Skeletal muscle satellite cell (primary cell): Measurements from ENCODE around the gene FANK1.
"Not testable (repeated sequence)": the region's sequence is repeated elsewhere in the genome, so short reads cannot be mapped to it uniquely, and the experiment has no call there.

Experiments used
- H3K27me3 ChIP-seq: 2 replicates; pipeline ENCODE4 v1.7.0; 2013; ENCODE audit warnings: low read length; ENCODE audit not compliant: control insufficient read depth, insufficient read depth
- H3K36me3 ChIP-seq: 2 replicates; pipeline ENCODE4 v1.7.0; 2013; ENCODE audit warnings: mild to moderate bottlenecking, control low read depth, low read length; ENCODE audit not compliant: insufficient read depth
- H3K4me1 ChIP-seq: 2 replicates; pipeline ENCODE4 v1.7.0; 2013; ENCODE audit warnings: low read length; ENCODE audit not compliant: control insufficient read depth, insufficient read depth
- H3K4me2 ChIP-seq: 2 replicates; pipeline ENCODE4 v1.7.0; 2013; ENCODE audit warnings: mild to moderate bottlenecking, low read length
- H3K4me3 ChIP-seq: 2 replicates; pipeline ENCODE4 v1.7.0; 2013; ENCODE audit warnings: low read length
- H3K9ac ChIP-seq: 2 replicates; pipeline ENCODE4 v1.7.0; 2013; ENCODE audit warnings: mild to moderate bottlenecking, low read depth, low read length, moderate library complexity
- H3K9me3 ChIP-seq: replicated peaks from 2 replicates; pipeline ENCODE4 v1.7.0; 2013; ENCODE audit warnings: mild to moderate bottlenecking, control low read depth, low read length

The FANK1 gene

DNA sequence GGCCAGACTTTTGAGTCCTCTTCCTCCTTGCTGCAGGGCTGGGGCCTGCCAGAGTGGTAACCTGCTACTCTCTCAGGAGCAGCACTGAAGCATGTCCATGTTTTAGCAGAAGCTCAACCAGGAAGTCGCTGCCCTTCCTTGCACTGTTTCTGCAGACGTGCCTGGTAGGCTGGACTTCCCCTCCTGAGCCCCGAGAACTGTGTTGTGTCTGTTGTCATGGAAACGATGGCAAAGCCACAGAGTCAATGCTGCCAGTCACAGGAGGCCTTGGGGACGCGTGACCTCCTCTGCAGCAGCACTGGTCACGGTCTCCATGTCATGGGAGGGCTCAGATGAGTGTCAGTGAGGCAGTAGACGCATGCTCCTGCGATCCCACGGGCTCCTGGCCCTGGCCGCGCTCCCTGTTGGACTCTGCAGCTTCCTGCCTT lies 145.5 kb downstream of the FANK1 start:
- no peak overlapping the region for H3K4me2 ChIP-seq
- no peak overlapping the region for H3K4me3 ChIP-seq
- no peaks in the 10 kb centered on the region for H3K4me1 ChIP-seq
- no peaks in the 10 kb centered on the region for H3K9me3 ChIP-seq
- H3K27me3 ChIP-seq: no peaks in the 10 kb centered on the region
- no peak overlapping the region for H3K9ac ChIP-seq
- H3K36me3 ChIP-seq: peaks cover 38% of the 10 kb centered on the region

DNA sequence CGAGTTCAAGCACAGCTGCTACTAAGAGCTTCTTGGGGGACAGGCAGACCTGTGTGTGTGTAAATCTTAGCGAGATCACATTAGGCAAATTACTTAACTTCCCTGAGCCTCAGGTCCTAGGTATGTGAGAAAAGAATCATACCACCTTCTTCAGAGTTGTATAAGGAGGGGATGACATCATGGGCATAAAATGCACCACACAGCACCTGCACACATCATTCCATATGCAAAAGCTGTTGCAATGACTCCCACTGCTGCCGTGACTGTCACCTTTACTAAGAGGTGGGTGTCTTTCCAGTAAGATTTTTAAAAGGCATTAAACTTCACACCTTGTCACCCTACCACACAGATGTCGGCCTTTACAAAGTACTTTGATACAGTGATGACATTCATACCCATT lies 146.0 kb downstream of the FANK1 start:
- no peaks in the 10 kb centered on the region for H3K9me3 ChIP-seq
- no peak overlapping the region for H3K4me2 ChIP-seq
- H3K4me1 ChIP-seq: no peaks in the 10 kb centered on the region
- no peaks in the 10 kb centered on the region for H3K27me3 ChIP-seq
- H3K4me3 ChIP-seq: no peak overlapping the region
- H3K9ac ChIP-seq: no peak overlapping the region
- H3K36me3 ChIP-seq: peaks cover 37% of the 10 kb centered on the region

DNA sequence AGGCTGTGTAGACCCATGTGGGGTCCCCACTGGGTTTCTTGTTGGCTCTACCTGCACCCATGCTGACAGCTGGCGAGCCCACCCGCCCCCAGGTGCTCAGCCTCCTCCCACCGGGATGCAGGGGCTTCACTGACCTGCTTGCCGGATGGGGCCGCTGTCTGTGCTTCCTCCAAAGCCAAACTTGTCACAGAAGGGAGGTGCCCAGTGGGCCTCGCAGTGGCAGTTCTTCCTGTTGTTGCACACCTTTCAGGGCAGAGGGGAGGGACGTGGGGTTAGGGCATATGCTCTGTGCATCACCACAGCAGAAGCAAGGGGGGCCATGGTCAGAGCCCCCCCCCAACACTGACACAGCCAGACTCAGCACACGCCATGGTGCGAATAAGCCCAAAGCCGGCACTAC lies 146.5 kb downstream of the FANK1 start:
- H3K4me1 ChIP-seq: no peaks in the 10 kb centered on the region
- no peak overlapping the region for H3K4me2 ChIP-seq
- H3K27me3 ChIP-seq: no peaks in the 10 kb centered on the region
- no peak overlapping the region for H3K9ac ChIP-seq
- no peaks in the 10 kb centered on the region for H3K9me3 ChIP-seq
- H3K4me3 ChIP-seq: no peak overlapping the region
- peaks cover 32% of the 10 kb centered on the region for H3K36me3 ChIP-seq

DNA sequence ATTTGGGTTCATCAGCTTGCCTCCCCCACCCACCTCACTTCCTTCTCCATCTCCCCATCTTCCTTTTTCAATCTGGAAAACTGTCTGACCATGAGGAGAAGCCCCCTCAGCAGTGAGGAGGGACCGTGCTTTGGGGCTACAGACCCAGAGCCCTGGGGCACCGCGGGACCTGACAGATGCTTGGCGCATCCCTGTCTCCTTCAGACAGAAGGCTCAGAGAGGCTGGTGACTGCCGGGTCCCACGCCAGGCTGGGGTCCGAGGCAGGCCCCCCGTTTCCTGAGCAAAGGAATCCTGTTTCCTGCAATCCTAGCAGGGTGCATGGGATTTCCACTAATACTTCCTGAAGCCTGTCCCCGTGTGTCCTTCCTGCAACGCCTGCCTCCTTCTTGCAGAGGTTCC lies 147.0 kb downstream of the FANK1 start:
- H3K4me2 ChIP-seq: no peak overlapping the region
- no peaks in the 10 kb centered on the region for H3K9me3 ChIP-seq
- H3K36me3 ChIP-seq: peaks cover 29% of the 10 kb centered on the region
- H3K27me3 ChIP-seq: no peaks in the 10 kb centered on the region
- H3K9ac ChIP-seq: no peak overlapping the region
- no peak overlapping the region for H3K4me3 ChIP-seq
- no peaks in the 10 kb centered on the region for H3K4me1 ChIP-seq

DNA sequence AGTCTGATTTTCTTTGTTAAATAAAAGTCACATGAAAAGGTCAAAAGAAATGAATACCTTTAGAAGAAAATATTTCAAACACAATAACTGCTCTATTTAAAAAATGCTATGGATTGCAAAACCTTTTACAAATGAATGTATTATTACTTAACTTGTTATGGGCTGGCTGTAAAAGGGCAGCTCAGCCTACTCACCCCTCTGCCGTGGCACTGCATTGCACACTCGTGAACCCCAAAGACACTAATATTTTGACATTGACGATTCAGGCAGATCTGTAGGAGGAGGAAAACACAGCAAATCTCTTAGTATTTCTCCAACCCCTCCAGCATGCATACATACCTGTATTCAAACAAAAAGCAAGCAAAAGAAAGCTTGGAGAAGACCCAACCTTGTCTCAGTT lies 149.5 kb downstream of the FANK1 start:
- H3K9me3 ChIP-seq: no peaks in the 10 kb centered on the region
- no peak overlapping the region for H3K9ac ChIP-seq
- peaks cover 17% of the 10 kb centered on the region for H3K4me1 ChIP-seq
- H3K36me3 ChIP-seq: peaks cover 16% of the 10 kb centered on the region
- no peaks in the 10 kb centered on the region for H3K27me3 ChIP-seq
- no peak overlapping the region for H3K4me3 ChIP-seq
- no peak overlapping the region for H3K4me2 ChIP-seq

DNA sequence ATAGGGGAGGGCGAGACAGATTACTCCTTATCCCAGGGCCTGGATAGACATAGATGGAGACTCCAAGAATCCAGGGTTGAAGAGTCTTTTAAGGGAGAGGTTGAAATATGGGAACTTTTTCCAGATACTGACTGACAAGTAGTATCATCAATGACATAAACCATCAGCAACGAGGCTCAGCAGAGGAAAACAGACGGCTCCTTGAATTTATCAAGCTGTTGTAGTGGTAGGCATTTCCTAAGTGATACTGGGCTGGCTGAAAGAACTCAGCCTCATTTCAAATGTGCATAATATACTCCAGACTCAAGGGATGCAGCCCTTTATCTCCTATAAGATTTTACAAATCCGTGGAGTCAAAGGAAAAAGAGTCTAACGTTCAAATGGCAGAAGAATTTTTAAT lies 150.5 kb downstream of the FANK1 start:
- Histone ChIP-seq H3K9ac (no peak overlapping the region), H3K4me1 (peaks cover 17% of the 10 kb centered on the region), H3K4me2 (no peak overlapping the region), H3K4me3 (no peak overlapping the region), H3K27me3 (no peaks in the 10 kb centered on the region), H3K36me3 (peaks cover 7% of the 10 kb centered on the region), H3K9me3 (no peaks in the 10 kb centered on the region)

DNA sequence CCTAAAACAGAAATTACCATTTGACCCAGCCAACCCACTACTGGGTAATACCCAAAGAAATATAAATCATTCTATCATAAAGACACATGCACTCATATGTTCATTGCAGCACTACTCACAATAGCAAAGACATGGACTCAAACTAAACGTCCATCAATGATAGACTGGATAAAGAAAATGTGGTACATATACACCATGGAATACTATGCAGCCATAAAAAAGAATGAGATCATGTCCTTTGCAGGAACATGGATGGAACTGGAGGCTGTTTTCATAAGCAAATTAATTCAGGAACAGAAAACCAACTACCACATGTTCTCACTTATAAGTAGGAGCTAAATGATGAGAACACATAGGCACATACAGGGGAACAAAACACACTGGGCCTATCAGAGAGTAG lies 151.4 kb downstream of the FANK1 start:
- H3K9me3 ChIP-seq, H3K4me3 ChIP-seq, H3K4me2 ChIP-seq, H3K36me3 ChIP-seq, H3K9ac ChIP-seq, H3K27me3 ChIP-seq: not testable (repeated sequence)
- peaks cover 17% of the 10 kb centered on the region for H3K4me1 ChIP-seq

DNA sequence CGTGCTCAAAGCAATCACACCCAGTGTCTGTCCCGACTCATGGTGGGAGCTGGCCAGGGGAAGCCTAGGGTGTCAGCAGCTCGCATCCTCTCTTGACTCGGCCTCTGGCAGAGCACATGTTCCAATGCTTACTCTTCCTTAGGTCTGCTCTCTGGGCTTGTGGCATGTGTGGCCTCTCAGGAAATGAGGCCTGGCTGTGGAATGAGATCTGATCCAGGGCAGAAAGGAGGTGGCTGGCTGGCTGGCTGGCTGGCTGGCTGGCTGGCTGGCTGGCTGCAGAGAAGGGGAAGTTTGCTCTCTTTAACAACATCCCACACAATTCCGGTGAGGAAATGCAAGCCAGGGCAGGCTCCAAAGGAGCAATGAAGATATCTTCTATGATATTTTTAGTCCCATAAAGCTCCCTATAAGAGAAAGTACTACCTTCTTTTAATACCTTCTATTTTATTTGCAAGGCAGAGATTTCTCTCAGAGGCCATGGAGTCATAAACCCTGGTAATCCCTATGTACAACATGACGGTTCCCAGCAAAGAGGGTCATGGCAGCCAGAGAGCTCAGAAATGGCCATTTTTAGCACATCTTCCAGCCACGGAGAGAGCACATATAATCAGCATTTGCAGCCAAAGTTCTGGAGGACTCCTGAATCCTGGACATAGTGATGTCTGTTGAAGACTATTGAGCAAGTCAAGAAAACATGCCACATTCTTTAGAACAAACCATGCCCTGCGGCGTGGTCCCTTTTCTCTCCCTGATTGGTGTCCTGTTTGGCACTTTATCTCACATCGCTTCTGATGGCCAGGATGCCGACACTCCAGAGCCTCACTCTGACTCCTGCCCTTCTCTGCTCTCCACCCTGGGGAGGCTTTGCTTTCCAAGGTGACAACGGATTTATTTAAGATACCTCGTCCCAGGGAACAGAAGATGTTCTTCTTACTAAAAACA lies 153.7 kb downstream of the FANK1 start:
- Histone ChIP-seq H3K4me2 (no peak overlapping the region), H3K4me3 (no peak overlapping the region), H3K9ac (peak overlapping the region; percentile 18), H3K9me3 (no peaks in the 10 kb centered on the region), H3K27me3 (no peaks in the 10 kb centered on the region), H3K4me1 (peaks cover 17% of the 10 kb centered on the region), H3K36me3 (peaks cover 2% of the 10 kb centered on the region)

DNA sequence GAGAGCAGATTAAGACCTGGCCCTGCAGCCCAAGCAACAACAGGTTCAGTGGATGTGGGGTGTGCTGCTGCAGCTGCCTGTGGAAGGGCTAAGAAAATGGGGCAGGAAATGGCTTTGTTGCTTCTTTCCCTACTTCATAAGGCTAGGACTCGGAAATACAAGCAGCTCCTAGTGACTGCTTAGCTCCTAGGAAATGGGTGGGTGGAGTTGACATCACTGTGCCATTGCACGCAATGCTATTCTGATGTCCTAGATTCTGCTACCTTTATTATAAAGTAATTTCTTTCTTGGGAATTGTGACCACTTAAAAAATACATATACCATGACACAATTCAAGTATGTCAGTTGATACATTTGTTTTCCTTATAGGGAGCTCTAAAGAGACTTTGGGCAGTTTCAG lies 155.8 kb downstream of the FANK1 start:
- Histone ChIP-seq H3K4me1 (peaks cover 17% of the 10 kb centered on the region), H3K4me3 (no peak overlapping the region), H3K9me3 (no peaks in the 10 kb centered on the region), H3K27me3 (no peaks in the 10 kb centered on the region), H3K4me2 (no peak overlapping the region), H3K36me3 (peaks cover 3% of the 10 kb centered on the region), H3K9ac (no peak overlapping the region)

DNA sequence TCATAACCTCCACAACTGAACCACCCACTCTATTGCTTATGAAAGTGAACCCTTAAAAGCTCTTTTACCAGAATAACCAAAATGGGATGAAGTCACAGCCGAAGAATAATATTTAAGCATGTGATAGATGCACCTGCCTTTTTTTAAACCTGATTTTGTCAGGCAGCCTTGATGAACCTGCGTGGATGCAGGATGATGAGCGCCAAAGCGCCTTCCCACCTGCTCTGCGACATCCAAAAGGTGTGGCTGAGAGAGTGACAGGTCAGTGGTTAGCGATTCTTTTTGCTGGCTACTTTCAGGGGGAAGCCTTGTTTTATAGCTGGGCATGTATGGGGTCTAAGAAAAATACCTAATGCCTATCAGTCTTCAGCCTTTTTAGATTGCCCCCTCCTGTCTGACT lies 157.8 kb downstream of the FANK1 start:
- Histone ChIP-seq H3K9ac (no peak overlapping the region), H3K4me3 (no peak overlapping the region), H3K4me1 (peaks cover 19% of the 10 kb centered on the region), H3K4me2 (no peak overlapping the region), H3K9me3 (no peaks in the 10 kb centered on the region), H3K36me3 (peaks cover 3% of the 10 kb centered on the region), H3K27me3 (no peaks in the 10 kb centered on the region)

DNA sequence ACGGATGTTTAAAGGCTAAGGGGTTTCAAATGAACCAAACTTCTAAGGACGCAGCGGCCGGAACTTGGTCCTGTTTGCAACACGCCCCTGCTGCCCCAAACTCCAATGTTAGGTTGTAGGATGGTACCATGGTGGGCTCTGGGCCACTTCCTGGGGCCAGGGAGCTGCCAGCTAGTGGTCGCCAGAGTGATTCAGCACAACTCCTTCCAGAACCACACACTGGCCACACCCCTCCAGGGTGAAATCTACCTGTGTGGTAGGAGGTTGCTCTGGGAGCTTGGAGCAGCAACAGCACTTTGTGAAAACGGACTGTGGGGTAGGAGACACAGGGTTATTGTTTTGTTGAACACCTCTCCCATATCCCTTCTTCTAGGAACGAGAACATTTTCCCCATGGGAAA lies 161.1 kb downstream of the FANK1 start:
- Histone ChIP-seq H3K9ac (no peak overlapping the region), H3K9me3 (no peaks in the 10 kb centered on the region), H3K4me1 (peaks cover 34% of the 10 kb centered on the region), H3K4me3 (no peak overlapping the region), H3K27me3 (no peaks in the 10 kb centered on the region), H3K36me3 (peaks cover 3% of the 10 kb centered on the region), H3K4me2 (no peak overlapping the region)

DNA sequence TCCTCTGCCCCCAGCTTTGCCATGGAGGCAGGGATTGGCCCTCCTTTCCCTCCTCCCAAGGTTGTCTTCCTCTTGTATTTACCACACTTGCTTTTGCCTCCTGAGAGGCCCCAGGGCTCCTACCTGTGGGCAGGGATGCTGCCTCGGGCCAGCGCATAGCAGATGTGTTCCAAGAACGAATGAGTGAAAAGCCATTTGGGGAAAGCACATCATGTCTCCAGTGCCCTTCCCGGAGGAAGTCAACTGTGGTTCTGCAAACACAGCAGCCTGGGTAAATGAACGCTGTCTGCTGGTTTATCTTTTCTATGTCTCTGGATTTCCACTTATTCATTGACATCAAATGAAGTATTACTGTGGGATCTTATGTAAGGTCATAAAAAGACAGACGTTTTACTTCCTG lies 161.7 kb downstream of the FANK1 start:
- H3K9me3 ChIP-seq: no peaks in the 10 kb centered on the region
- no peak overlapping the region for H3K4me2 ChIP-seq
- H3K4me1 ChIP-seq: peaks cover 40% of the 10 kb centered on the region
- no peaks in the 10 kb centered on the region for H3K27me3 ChIP-seq
- no peak overlapping the region for H3K4me3 ChIP-seq
- peaks cover 3% of the 10 kb centered on the region for H3K36me3 ChIP-seq
- no peak overlapping the region for H3K9ac ChIP-seq
